HL-60 (cell line): ENCODE results near the gene TRIP11.

ENCODE experiments used
- DNase-seq, 2 experiments: peaks; one replicate each; pipeline ENCODE4 v3.0.0-alpha.2; 2010 to 2020; ENCODE audit warnings: low read depth in 1 of 2, low spot score in 1 of 2
- H3K27ac ChIP-seq: fragments of 250-450 bp; sonication (Bioruptor Pico); replicated peaks from 2 replicates; pipeline ENCODE4 v1.5.1; 2020; ENCODE audit warnings: mild to moderate bottlenecking, moderate library complexity
- H3K27me3 ChIP-seq: fragments of 250-450 bp; sonication (Bioruptor Pico); 2 replicates; pipeline ENCODE4 v1.5.1; 2021; ENCODE audit warnings: mild to moderate bottlenecking, moderate library complexity; ENCODE audit not compliant: insufficient read depth, poor library complexity, severe bottlenecking
- H3K4me3 ChIP-seq: replicated peaks from 2 replicates; pipeline ENCODE4 v1.5.1; 2011; ENCODE audit warnings: mild to moderate bottlenecking, control low read depth, low read length; ENCODE audit not compliant: insufficient read depth
- CTCF ChIP-seq: IDR thresholded peaks from one replicate; pipeline ENCODE4 v1.5.1; 2011; ENCODE audit warnings: low read length, control low read depth, inconsistent platforms; ENCODE audit not compliant: insufficient read depth
- GABPA ChIP-seq: IDR thresholded peaks from 2 replicates; pipeline ENCODE4 v1.6.1; 2012; ENCODE audit warnings: low read depth
- POLR2AphosphoS5 ChIP-seq: IDR thresholded peaks from 2 replicates; pipeline ENCODE4 v1.6.1; 2012; ENCODE audit warnings: low read depth
- SPI1 ChIP-seq: IDR thresholded peaks from 2 replicates; pipeline ENCODE4 v1.6.1; 2012; ENCODE audit warnings: low read depth, mild to moderate bottlenecking, borderline replicate concordance
- TF ChIP-seq, protein P1 (sequence below): IDR thresholded peaks from 2 replicates; pipeline ENCODE4 v1.6.1; 2012; ENCODE audit warnings: low read depth; ENCODE audit not compliant: insufficient replicate concordance

Gene TRIP11

DNA sequence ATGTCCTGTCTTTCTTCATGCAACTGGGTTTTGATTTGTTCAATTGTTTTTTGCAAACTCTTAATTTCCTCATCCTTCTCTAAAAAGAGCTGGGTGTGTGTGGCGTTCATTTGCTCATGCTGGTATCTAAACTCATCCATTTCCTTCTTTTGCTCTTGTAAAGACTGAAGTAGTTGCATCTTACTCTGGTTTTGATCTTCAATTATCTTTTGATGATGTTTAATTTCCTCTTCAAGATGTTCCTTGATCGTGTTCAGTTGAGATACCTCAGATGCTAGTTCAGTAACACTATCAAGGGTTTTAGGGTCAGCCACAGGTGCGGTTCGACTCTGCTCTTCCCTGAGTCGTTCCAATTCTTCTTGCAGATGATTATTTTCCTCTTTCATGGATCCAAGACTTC lies 34.8 kb downstream of the TRIP11 start:
- no peak for TF ChIP-seq SPI1
- TF ChIP-seq POLR2AphosphoS5, result no peak
- no peak for TF ChIP-seq GABPA
- TF ChIP-seq, protein P1, sequence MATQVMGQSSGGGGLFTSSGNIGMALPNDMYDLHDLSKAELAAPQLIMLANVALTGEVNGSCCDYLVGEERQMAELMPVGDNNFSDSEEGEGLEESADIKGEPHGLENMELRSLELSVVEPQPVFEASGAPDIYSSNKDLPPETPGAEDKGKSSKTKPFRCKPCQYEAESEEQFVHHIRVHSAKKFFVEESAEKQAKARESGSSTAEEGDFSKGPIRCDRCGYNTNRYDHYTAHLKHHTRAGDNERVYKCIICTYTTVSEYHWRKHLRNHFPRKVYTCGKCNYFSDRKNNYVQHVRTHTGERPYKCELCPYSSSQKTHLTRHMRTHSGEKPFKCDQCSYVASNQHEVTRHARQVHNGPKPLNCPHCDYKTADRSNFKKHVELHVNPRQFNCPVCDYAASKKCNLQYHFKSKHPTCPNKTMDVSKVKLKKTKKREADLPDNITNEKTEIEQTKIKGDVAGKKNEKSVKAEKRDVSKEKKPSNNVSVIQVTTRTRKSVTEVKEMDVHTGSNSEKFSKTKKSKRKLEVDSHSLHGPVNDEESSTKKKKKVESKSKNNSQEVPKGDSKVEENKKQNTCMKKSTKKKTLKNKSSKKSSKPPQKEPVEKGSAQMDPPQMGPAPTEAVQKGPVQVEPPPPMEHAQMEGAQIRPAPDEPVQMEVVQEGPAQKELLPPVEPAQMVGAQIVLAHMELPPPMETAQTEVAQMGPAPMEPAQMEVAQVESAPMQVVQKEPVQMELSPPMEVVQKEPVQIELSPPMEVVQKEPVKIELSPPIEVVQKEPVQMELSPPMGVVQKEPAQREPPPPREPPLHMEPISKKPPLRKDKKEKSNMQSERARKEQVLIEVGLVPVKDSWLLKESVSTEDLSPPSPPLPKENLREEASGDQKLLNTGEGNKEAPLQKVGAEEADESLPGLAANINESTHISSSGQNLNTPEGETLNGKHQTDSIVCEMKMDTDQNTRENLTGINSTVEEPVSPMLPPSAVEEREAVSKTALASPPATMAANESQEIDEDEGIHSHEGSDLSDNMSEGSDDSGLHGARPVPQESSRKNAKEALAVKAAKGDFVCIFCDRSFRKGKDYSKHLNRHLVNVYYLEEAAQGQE, result no peak
- TF ChIP-seq CTCF, result no peak
- H3K4me3 ChIP-seq, result no peak overlapping the region
- no peak overlapping the region for H3K27ac ChIP-seq
- DNase-seq, result no peak
- no peaks in the 10 kb centered on the region for H3K27me3 ChIP-seq

DNA sequence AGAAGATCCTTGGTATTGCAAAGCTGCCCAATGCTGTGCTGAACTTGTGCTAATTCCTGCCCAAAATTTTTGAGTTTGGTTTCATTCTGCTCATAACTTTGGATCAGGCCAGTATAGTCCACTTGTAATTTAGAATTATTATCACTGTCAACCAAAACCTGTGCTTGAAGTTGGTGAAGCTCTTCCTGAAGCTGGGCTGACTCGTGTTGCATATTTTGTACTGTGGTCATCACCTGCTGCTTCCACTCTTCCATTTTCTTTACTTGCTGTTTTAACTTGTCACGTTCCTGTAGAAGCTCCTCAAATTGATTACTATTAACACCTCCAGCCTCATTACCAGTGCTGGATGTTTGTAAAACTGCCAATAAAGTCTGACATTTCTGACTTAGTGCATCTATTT lies 35.8 kb downstream of the TRIP11 start:
- H3K27me3 ChIP-seq, result no peaks in the 10 kb centered on the region
- no peak for DNase-seq
- TF ChIP-seq SPI1, result no peak
- TF ChIP-seq CTCF, result no peak
- TF ChIP-seq GABPA, result no peak
- TF ChIP-seq, protein P1, result no peak
- no peak for TF ChIP-seq POLR2AphosphoS5
- no peak overlapping the region for H3K4me3 ChIP-seq
- no peak overlapping the region for H3K27ac ChIP-seq

GRCh38 chr14:91998667-91999570 lies 40.9 kb downstream of the TRIP11 start:
- H3K27ac ChIP-seq, result no peak overlapping the region
- H3K27me3 ChIP-seq, result no peaks in the 10 kb centered on the region
- no peak for TF ChIP-seq POLR2AphosphoS5
- TF ChIP-seq, protein P1, result no peak
- no peak for TF ChIP-seq GABPA
- no peak for TF ChIP-seq SPI1
- no peak for TF ChIP-seq CTCF
- H3K4me3 ChIP-seq, result no peak overlapping the region
- no peak for DNase-seq
